Karpas-422 (cell line): Measurements from ENCODE around the gene ZNF32. TPM values are rescaled to one million over a fixed set of nuclear protein-coding genes. Genes with fewer than 3 reads are reported as not detected.
"Not testable (repeated sequence)": the region's sequence is repeated elsewhere in the genome, so short reads cannot be mapped to it uniquely, and the experiment has no call there.

Source experiments
- DNase-seq: peaks from one replicate; pipeline ENCODE4 v3.0.0-alpha.2; 2015
- H2AFZ ChIP-seq: fragments of 200-600 bp; sonication (generic); 2 replicates; pipeline ENCODE4 v1.6.1; 2014; ENCODE audit warnings: antibody characterized with exemption, low read length, mixed read lengths
- H3K27ac ChIP-seq: fragments of 200-600 bp; sonication (generic); 2 replicates; pipeline ENCODE4 v1.5.1; 2014; ENCODE audit warnings: mild to moderate bottlenecking, low read length, moderate library complexity
- H3K27me3 ChIP-seq: fragments of 200-600 bp; sonication (generic); 2 replicates; pipeline ENCODE4 v1.6.1; 2014; ENCODE audit warnings: low read length, mixed read lengths
- H3K36me3 ChIP-seq: fragments of 200-600 bp; sonication (generic); 2 replicates; pipeline ENCODE4 v1.6.1; 2014; ENCODE audit warnings: low read length, mixed read lengths; ENCODE audit not compliant: insufficient read depth
- H3K4me1 ChIP-seq: fragments of 200-600 bp; sonication (generic); 2 replicates; pipeline ENCODE4 v1.6.1; 2014; ENCODE audit warnings: mild to moderate bottlenecking, low read length, mixed read lengths
- H3K4me2 ChIP-seq: fragments of 200-600 bp; sonication (generic); 2 replicates; pipeline ENCODE4 v1.6.1; 2014; ENCODE audit warnings: low read length, low read depth, mild to moderate bottlenecking; ENCODE audit not compliant: poor library complexity, severe bottlenecking
- H3K4me3 ChIP-seq: fragments of 200-600 bp; sonication (generic); 2 replicates; pipeline ENCODE4 v1.5.1; 2014; ENCODE audit warnings: mild to moderate bottlenecking, antibody characterized with exemption, low read length, mixed read lengths
- H3K79me2 ChIP-seq: fragments of 200-600 bp; sonication (generic); 2 replicates; pipeline ENCODE4 v1.6.1; 2014; ENCODE audit warnings: mild to moderate bottlenecking, low read length, mixed read lengths
- H3K9ac ChIP-seq: fragments of 200-600 bp; sonication (generic); 2 replicates; pipeline ENCODE4 v1.6.0; 2014; ENCODE audit warnings: low read length
- H3K9me2 ChIP-seq: fragments of 200-600 bp; sonication (generic), shearing (Covaris generic); replicated peaks from 2 replicates; pipeline ENCODE4 v1.6.0; 2014; ENCODE audit warnings: mild to moderate bottlenecking, low read length, moderate library complexity; ENCODE audit not compliant: insufficient read depth
- H3K9me3 ChIP-seq: fragments of 300-700, 200-600 bp; sonication (generic); 2 replicates; pipeline ENCODE4 v1.6.1; 2014; ENCODE audit warnings: low read length, mixed read lengths
- H4K20me1 ChIP-seq: fragments of 200-600 bp; sonication (generic); 2 replicates; pipeline ENCODE4 v1.6.1; 2014; ENCODE audit warnings: mild to moderate bottlenecking, antibody characterized with exemption, low read length, low read depth; ENCODE audit not compliant: insufficient read depth
- total RNA-seq: library from RNA; depleted of rRNA; stranded (reverse); fragments of >200 nt; shearing (Covaris generic); gene quantifications from 2 replicates; pipeline ENCODE4 v1.2.3, GENCODE V29; 2014; ENCODE audit warnings: low replicate concordance

Gene ZNF32
- total RNA-seq, 1 experiment from 2014 or later = 30.3 TPM

DNA sequence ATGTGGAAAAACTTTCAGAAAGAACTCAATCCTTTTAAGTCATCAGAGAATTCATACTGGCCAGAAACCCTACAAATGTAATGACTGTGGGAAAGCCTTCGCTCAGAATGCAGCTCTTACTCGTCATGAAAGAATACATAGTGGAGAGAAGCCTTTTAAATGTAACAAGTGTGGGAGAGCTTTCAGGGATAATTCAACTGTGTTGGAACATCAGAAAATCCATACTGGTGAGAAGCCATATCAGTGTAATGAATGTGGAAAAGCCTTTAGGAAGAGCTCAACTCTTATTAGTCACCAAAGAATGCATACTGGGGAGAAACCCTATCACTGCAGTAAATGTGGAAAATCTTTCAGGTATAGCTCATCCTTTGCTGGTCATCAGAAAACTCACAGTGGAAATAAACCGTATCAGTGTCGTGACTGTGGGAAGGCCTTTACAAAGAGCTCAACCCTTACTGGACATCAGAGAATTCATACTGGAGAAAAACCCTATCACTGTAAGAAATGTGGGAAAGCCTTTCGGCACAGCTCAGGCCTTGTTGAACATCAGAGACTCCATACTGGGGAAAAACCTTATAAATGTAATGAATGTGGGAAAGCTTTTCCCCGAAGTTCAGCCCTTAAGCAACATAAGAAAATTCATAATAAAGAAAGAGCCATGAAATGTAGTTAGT is 31.8 kb downstream of the ZNF32 start:
- peaks cover 3% of the 10 kb centered on the region; the same call in 1 of the 2 replicates for H3K79me2 ChIP-seq
- H3K36me3 ChIP-seq = peaks cover 58% of the 10 kb centered on the region
- H3K4me2 ChIP-seq = no peak overlapping the region
- no peaks in the 10 kb centered on the region for H3K27me3 ChIP-seq
- H4K20me1 ChIP-seq = no peaks in the 10 kb centered on the region
- H3K4me3 ChIP-seq = no peak overlapping the region
- H3K9me2 ChIP-seq = no peaks in the 10 kb centered on the region
- H3K4me1 ChIP-seq = no peaks in the 10 kb centered on the region
- H2AFZ ChIP-seq = no peak overlapping the region
- DNase-seq = no peak
- H3K9ac ChIP-seq = no peak overlapping the region
- no peak overlapping the region for H3K27ac ChIP-seq
- peaks cover 57% of the 10 kb centered on the region for H3K9me3 ChIP-seq

DNA sequence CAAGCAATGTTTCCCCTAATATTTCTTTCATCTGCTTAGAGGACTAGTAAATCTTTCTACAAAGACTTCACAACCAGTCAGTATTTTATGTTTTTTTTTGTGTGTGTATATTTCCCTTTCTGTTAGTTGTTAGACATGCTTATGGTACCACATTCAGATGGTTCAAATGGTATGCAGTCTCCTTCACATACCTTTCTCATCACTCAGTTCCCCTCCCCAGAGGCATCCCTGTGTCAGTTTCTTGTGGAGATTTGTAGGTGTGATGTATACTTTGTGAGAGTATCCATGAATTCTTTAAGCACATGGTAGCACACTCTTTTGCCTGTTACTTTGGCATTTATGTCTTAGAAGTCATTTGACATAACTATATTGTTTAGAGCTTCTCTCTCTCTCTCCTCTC is 38.0 kb downstream of the ZNF32 start:
- H3K27ac ChIP-seq = no peak overlapping the region
- H3K36me3 ChIP-seq = peaks cover 70% of the 10 kb centered on the region
- H3K79me2 ChIP-seq = peaks cover 17% of the 10 kb centered on the region
- H3K9me3 ChIP-seq = peaks cover 31% of the 10 kb centered on the region
- no peak overlapping the region for H2AFZ ChIP-seq
- H3K4me1 ChIP-seq = peaks cover 16% of the 10 kb centered on the region
- H3K27me3 ChIP-seq = no peaks in the 10 kb centered on the region
- H3K4me2 ChIP-seq = no peak overlapping the region
- DNase-seq = peak; percentile 22
- no peak overlapping the region for H3K9ac ChIP-seq
- no peaks in the 10 kb centered on the region for H4K20me1 ChIP-seq
- no peaks in the 10 kb centered on the region for H3K9me2 ChIP-seq
- H3K4me3 ChIP-seq = no peak overlapping the region

DNA sequence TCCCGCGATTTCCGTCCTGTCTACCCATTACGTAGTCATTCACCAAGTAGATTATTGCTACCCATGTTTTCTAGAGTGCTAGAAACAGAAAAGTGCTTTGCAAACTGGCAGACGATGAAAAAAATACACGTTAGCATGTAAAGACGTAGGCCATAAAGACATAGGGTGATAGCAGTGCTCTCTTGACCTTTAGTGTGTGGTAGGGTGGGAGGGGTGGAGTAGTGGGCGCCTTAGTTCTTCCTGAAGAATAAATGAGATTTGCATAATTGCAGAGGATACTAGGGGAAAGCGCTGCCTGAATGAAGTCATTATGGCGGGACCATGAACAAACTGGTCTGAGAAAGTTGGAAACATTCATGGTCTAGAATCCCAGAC is 41.5 kb downstream of the ZNF32 start:
- peak overlapping the region; percentile 80 for H3K9ac ChIP-seq
- no peak overlapping the region for H3K27ac ChIP-seq
- H4K20me1 ChIP-seq = no peaks in the 10 kb centered on the region
- H2AFZ ChIP-seq = peak overlapping the region; percentile 69; the same call in 1 of the 2 replicates
- no peaks in the 10 kb centered on the region for H3K9me2 ChIP-seq
- peaks cover 16% of the 10 kb centered on the region for H3K4me1 ChIP-seq
- H3K36me3 ChIP-seq = peaks cover 37% of the 10 kb centered on the region
- H3K4me3 ChIP-seq = peak overlapping the region; percentile 73
- no peak for DNase-seq
- peaks cover 12% of the 10 kb centered on the region for H3K9me3 ChIP-seq
- H3K79me2 ChIP-seq = peaks cover 14% of the 10 kb centered on the region
- H3K4me2 ChIP-seq = peak overlapping the region; percentile 74
- H3K27me3 ChIP-seq = no peaks in the 10 kb centered on the region

DNA sequence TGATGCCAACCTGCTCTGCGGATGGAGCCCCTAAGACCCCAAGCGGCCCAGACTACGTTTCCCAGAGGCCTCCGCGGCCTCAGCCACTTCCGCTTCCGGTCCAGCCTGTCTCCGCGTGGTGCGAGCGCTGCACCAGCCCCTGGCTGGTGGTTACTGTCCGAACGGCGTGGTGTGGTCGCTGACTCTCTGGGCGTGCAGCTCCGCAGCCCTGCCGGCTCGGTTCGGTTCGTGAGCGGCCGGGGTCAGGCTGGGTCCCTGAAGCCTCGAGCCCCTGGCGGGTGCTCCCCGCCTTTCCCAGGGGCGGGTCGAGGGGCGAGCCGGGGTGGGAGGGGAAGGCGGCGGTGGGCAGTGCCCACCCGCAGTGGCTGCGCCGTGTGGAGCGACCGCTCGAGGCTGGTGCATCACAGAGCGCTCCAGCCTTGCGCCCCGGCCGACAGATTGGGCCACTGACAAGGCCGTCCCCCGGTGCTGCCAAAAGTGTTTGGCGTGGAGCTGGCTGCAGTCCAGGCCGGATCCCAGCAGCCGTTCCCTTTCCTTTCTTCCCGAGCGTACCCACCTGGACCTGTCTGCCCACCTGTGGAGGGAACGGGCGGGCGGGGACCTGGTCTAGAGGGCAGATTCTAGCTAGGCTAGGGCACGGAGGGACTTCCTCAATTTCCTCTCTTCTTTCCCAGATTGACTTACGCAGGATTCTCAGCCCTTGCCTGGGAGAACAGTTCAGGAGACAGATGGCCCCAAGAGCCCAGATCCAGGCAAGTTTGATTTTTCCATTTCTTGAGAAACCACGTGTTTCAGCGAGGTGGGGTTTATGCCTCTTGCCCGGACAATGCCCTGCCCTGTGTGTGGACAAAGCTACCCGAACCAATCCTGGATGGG is 42.1 kb downstream of the ZNF32 start, which contains the start of gene ZNF485:
Gene ZNF485, plus strand, starts transcription at position 116 of the 876 bp plus-strand sequence. Its CDS starts 613 bp downstream, at position 729.
- H3K4me2 ChIP-seq = peak within 1 kb of the TSS; percentile 74
- peak; percentile 92 for DNase-seq
- H3K9me3 ChIP-seq = peaks cover 9% of the 10 kb centered on the region
- no peaks in the 10 kb centered on the region for H4K20me1 ChIP-seq
- H3K27me3 ChIP-seq = no peaks in the 10 kb centered on the region
- H2AFZ ChIP-seq = peak within 1 kb of the TSS; percentile 69
- H3K79me2 ChIP-seq = peaks cover 14% of the 10 kb centered on the region
- H3K9ac ChIP-seq = peak within 1 kb of the TSS; percentile 80
- H3K9me2 ChIP-seq = no peaks in the 10 kb centered on the region
- H3K27ac ChIP-seq = no peak within 1 kb of the TSS
- H3K36me3 ChIP-seq = peaks cover 31% of the 10 kb centered on the region
- H3K4me3 ChIP-seq = peak within 1 kb of the TSS; percentile 73
- H3K4me1 ChIP-seq = peaks cover 16% of the 10 kb centered on the region

DNA sequence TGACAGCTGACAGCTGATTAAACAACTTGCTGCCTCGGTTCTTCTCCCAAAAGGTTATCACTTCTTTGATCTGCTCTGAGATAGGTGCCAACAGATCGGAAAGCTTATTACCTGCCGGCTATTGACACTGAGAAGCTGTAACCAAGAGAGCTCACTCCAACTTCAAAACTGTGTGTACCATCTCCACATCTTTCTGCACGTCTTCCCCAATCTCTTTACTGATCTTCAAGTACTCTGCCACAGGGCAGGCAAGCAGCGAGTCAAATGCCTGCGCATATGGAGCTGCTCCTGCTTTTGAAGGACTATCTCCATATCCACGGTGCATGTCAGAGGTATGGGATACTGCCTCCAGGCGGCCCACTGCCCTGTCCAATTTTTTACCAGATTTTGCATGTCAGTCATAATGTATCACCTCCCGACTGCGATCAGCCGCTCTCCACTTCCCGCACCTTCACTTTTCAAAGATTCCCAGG is 42.8 kb downstream of the ZNF32 start:
- Histone ChIP-seq H3K9me3 (peaks cover 9% of the 10 kb centered on the region), H3K27ac (no peak overlapping the region), H3K36me3 (peaks cover 25% of the 10 kb centered on the region), H3K27me3 (no peaks in the 10 kb centered on the region), H3K9ac (peak overlapping the region; percentile 80; the same call in 1 of the 2 replicates), H4K20me1 (no peaks in the 10 kb centered on the region), H3K4me1 (peaks cover 16% of the 10 kb centered on the region), H3K79me2 (peaks cover 14% of the 10 kb centered on the region), H3K9me2 (no peaks in the 10 kb centered on the region), H3K4me3 (peak overlapping the region; percentile 73), H2AFZ (peak overlapping the region; percentile 52; the same call in 1 of the 2 replicates), H3K4me2 (peak overlapping the region; percentile 74)
- no peak for DNase-seq

DNA sequence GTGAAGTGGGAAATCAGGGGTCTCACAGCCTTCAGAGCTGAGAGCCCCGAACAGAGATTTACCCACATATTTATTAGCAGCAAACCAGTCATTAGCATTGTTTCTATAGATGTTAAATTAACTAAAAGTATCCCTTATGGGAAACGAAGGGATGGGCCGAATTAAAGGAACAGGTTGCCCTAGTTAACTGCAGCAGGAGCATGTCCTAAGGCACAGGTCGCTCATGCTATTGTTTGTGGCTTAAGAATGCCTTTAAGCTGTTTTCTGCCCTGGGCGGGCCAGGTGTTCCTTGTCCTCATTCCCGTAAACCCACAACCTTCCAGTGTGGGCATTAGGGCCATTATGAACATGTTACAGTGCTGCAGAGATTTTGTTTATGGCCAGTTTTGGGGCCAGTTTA is 47.1 kb downstream of the ZNF32 start:
- H3K4me2 ChIP-seq, H3K27me3 ChIP-seq, H3K79me2 ChIP-seq, H4K20me1 ChIP-seq, H3K27ac ChIP-seq, H3K4me1 ChIP-seq, H3K9me2 ChIP-seq, H3K36me3 ChIP-seq, H3K9me3 ChIP-seq, H3K9ac ChIP-seq, DNase-seq, H2AFZ ChIP-seq, H3K4me3 ChIP-seq: not testable (repeated sequence)

DNA sequence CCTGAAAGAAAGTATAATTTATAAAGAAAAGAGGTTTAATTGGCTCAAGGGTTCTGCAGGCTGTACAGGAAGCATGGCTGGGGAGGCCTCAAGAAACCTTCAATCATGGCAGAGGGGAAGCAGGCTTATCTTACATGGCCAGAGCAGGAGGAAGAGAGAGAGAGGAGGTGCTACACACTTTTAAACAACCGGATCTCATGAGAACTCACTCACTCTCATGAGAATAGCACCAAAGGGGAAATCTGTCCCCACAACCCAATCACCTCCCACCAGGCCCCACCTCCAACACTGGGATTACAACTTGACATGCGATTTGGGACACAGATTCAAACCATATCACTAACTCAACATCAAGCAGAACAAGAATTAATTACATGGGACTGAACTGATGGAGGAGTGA is 49.3 kb downstream of the ZNF32 start:
- no peaks in the 10 kb centered on the region for H4K20me1 ChIP-seq
- DNase-seq = peak; percentile 34
- no peaks in the 10 kb centered on the region for H3K27me3 ChIP-seq
- H3K9me3 ChIP-seq = no peaks in the 10 kb centered on the region
- H3K4me2 ChIP-seq = no peak overlapping the region
- no peaks in the 10 kb centered on the region for H3K36me3 ChIP-seq
- H3K27ac ChIP-seq = no peak overlapping the region
- H3K9ac ChIP-seq = no peak overlapping the region
- H3K4me1 ChIP-seq = peaks cover 8% of the 10 kb centered on the region
- no peaks in the 10 kb centered on the region for H3K79me2 ChIP-seq
- H2AFZ ChIP-seq = no peak overlapping the region
- H3K9me2 ChIP-seq = no peaks in the 10 kb centered on the region
- H3K4me3 ChIP-seq = no peak overlapping the region

DNA sequence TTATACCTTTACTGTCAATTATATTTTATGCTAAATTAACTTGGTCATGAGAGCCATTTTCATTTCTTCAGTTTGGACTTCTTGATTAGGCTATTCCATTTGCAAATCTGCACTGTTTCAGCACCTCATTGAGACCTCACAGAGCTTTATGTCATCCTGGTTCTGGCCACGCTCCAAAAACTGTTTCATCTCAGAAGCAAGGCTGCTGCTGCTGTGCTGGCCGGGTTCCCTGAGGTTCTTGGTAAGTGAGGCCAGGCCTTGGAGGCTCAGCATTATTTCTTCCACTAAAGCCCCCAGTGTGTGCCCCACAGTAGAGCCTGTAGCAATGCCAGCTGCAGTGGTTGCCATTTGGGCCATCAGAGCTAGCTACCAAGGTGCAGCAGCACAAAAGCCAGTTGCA is 50.2 kb downstream of the ZNF32 start:
- Histone ChIP-seq H3K4me3 (no peak overlapping the region), H3K4me1 (peaks cover 8% of the 10 kb centered on the region), H3K27me3 (0 out of 2 replicates have a peak, but pooled peaks cover under 1% of the 10 kb centered on the region), H4K20me1 (no peaks in the 10 kb centered on the region), H3K9ac (no peak overlapping the region), H2AFZ (no peak overlapping the region), H3K79me2 (no peaks in the 10 kb centered on the region), H3K9me3 (no peaks in the 10 kb centered on the region), H3K27ac (no peak overlapping the region), H3K36me3 (no peaks in the 10 kb centered on the region), H3K9me2 (no peaks in the 10 kb centered on the region), H3K4me2 (no peak overlapping the region)
- DNase-seq = peak; percentile 16
